Neural progenitor cell (in vitro differentiated cells): ENCODE results near the gene ADM5.

Experiments
- CTCF ChIP-seq: fragments of 200-600 bp; sonication (generic); IDR thresholded peaks from 2 replicates; pipeline ENCODE4 v1.5.1; 2017; ENCODE audit warnings: antibody characterized with exemption, mild to moderate bottlenecking
- EZH2 ChIP-seq: fragments of 200-600 bp; sonication (generic); IDR thresholded peaks from 2 replicates; pipeline ENCODE4 v1.6.1; 2017; ENCODE audit warnings: antibody characterized with exemption, mild to moderate bottlenecking, moderate library complexity
- EZH2phosphoT487 ChIP-seq: fragments of 200-600 bp; sonication (generic); IDR thresholded peaks from 2 replicates; pipeline ENCODE4 v1.6.1; 2017; ENCODE audit warnings: antibody characterized with exemption

DNA sequence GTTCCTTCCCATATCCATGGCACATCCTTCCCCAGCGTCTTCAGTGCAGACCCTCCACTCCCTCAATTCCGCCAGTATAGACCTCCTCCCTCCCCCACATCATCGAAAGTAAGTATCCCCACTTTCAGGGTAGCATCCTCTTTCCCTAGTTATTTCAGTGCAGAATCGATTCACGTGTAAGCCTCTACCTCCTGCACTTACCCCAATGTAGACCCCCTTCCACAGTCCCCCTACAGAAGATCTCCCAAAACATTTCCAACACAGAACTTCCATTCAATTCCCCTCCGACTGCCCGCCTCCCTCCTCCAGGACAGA is 24.4 kb upstream of the ADM5 start:
- TF ChIP-seq EZH2 (no peak), CTCF (no peak), EZH2phosphoT487 (no peak)
